OCI-LY3 (cell line): ENCODE data around the gene ALS2.
A peak's percentile ranks its signal among the peaks of the same experiment; 100 is the strongest.

Experiments used
- H2AFZ ChIP-seq: fragments of 200-600, 300-600 bp; shearing (Covaris generic); 2 replicates; pipeline ENCODE4 v1.6.0; 2014; ENCODE audit warnings: antibody characterized with exemption, low read depth, low read length
- H3K27ac ChIP-seq: fragments of 200-600, 300-600 bp; sonication (generic); 2 replicates; pipeline ENCODE4 v1.5.1; 2014; ENCODE audit warnings: mild to moderate bottlenecking, low read length, moderate library complexity, mixed read lengths
- H3K27me3 ChIP-seq: fragments of 200-600, 300-600 bp; sonication (generic); 2 replicates; pipeline ENCODE4 v1.6.1; 2014; ENCODE audit warnings: low read depth, low read length, mixed read lengths
- H3K36me3 ChIP-seq: fragments of 200-600, 300-600 bp; sonication (generic); replicated peaks from 2 replicates; pipeline ENCODE3; 2014; ENCODE audit warnings: low read depth, low read length, mixed read lengths
- H3K4me1 ChIP-seq: fragments of 300-600, 200-600 bp; sonication (generic); 2 replicates; pipeline ENCODE4 v1.6.1; 2014; ENCODE audit warnings: low read length, mixed read lengths
- H3K4me2 ChIP-seq: fragments of 200-600, 300-600 bp; sonication (generic); 2 replicates; pipeline ENCODE4 v1.6.1; 2014; ENCODE audit warnings: low read length, mixed read lengths
- H3K4me3 ChIP-seq: fragments of 300-600, 200-600 bp; sonication (generic); 2 replicates; pipeline ENCODE4 v1.5.1; 2014; ENCODE audit warnings: antibody characterized with exemption, mild to moderate bottlenecking, low read length, moderate library complexity
- H3K79me2 ChIP-seq: fragments of 300-600, 200-600 bp; shearing (Covaris generic); 2 replicates; pipeline ENCODE4 v1.6.1; 2014; ENCODE audit warnings: mild to moderate bottlenecking, low read length, mixed read lengths
- H3K9ac ChIP-seq: fragments of 300-600, 200-600 bp; shearing (Covaris generic); 2 replicates; pipeline ENCODE4 v1.6.0; 2014; ENCODE audit warnings: mild to moderate bottlenecking, low read length, moderate library complexity
- H3K9me3 ChIP-seq: fragments of 200-600, 300-600 bp; shearing (Covaris generic); 2 replicates; pipeline ENCODE4 v1.6.1; 2014; ENCODE audit warnings: low read length, mixed read lengths; ENCODE audit not compliant: insufficient read depth
- H4K20me1 ChIP-seq: fragments of 200-600, 300-600 bp; sonication (generic); 2 replicates; pipeline ENCODE4 v1.6.1; 2016; ENCODE audit warnings: low read length, mixed read lengths; ENCODE audit not compliant: insufficient read depth
- CTCF ChIP-seq: fragments of 200-600, 300-600 bp; sonication (generic); IDR thresholded peaks from 2 replicates; pipeline ENCODE4 v1.5.1; 2014; ENCODE audit warnings: antibody characterized with exemption, low read length, low read depth
- EZH2phosphoT487 ChIP-seq: fragments of 200-600 bp; shearing (Covaris generic); IDR thresholded peaks from 2 replicates; pipeline ENCODE4 v1.6.1; 2018; ENCODE audit warnings: antibody characterized with exemption, mixed run types, low read depth

Gene ALS2

GRCh38 chr2:201790291-201790690 is 9.6 kb upstream of the ALS2 start:
- Histone ChIP-seq H4K20me1 (no peaks in the 10 kb centered on the region), H3K4me3 (no peak overlapping the region), H3K9ac (no peak overlapping the region), H3K79me2 (no peaks in the 10 kb centered on the region), H3K27ac (no peak overlapping the region), H3K4me2 (no peak overlapping the region), H3K27me3 (no peaks in the 10 kb centered on the region), H3K9me3 (no peaks in the 10 kb centered on the region), H2AFZ (no peak overlapping the region), H3K36me3 (no peaks in the 10 kb centered on the region), H3K4me1 (no peaks in the 10 kb centered on the region)
- TF ChIP-seq EZH2phosphoT487 (no peak), CTCF (no peak)

GRCh38 chr2:201789395-201789794 is 8.7 kb upstream of the ALS2 start:
- no peaks in the 10 kb centered on the region for H3K27me3 ChIP-seq
- no peaks in the 10 kb centered on the region for H3K36me3 ChIP-seq
- H3K4me2 ChIP-seq: no peak overlapping the region
- H4K20me1 ChIP-seq: no peaks in the 10 kb centered on the region
- no peak for TF ChIP-seq CTCF
- TF ChIP-seq EZH2phosphoT487: no peak
- H3K4me3 ChIP-seq: no peak overlapping the region
- H3K9ac ChIP-seq: no peak overlapping the region
- no peak overlapping the region for H3K27ac ChIP-seq
- no peak overlapping the region for H2AFZ ChIP-seq
- no peaks in the 10 kb centered on the region for H3K4me1 ChIP-seq
- H3K79me2 ChIP-seq: no peaks in the 10 kb centered on the region
- no peaks in the 10 kb centered on the region for H3K9me3 ChIP-seq

DNA sequence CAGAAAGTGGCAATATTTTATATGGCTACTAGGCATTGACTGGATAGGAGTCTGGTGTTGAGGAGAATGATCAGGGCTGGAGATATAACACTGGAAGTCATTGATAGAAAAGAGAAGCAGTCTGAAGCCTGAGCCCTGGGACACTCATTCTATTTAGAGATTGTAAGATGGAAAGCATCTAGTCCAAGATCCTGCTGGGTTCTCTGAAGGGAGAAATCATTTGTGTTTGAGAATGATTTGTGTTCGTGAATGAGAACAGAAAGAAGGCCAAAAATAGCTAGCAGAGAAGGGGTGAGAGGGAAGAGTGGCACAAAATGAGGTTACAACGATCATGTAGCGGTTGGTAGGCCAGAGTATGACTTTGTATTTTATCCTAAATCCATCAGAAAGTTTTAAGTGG is 7.6 kb upstream of the ALS2 start:
- no peak for TF ChIP-seq EZH2phosphoT487
- TF ChIP-seq CTCF: no peak
- Histone ChIP-seq H3K79me2 (no peaks in the 10 kb centered on the region), H3K4me1 (no peaks in the 10 kb centered on the region), H2AFZ (no peak overlapping the region), H3K4me3 (no peak overlapping the region), H3K9me3 (no peaks in the 10 kb centered on the region), H3K9ac (no peak overlapping the region), H3K4me2 (no peak overlapping the region), H3K36me3 (no peaks in the 10 kb centered on the region), H4K20me1 (no peaks in the 10 kb centered on the region), H3K27ac (no peak overlapping the region), H3K27me3 (no peaks in the 10 kb centered on the region)

DNA sequence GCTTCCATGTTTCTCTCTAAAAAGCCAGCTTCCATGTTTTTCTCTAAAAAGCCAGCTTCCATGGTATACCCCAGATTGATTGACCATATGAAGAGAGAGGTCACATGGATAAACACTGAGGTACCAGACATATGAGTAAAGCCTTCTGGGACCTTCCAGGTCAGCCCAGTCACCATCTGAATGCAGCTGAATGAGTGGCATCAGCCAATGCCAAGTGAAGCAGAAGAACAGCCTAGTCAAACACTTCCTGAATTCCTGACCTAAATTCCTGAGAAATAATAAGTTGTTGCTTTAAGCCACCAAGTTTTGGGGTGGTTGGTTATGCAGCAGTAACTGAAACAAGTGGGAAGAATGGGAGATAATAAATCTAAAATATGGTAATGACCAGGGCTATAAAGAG is 5.7 kb upstream of the ALS2 start:
- Histone ChIP-seq H3K4me1 (no peaks in the 10 kb centered on the region), H2AFZ (peak overlapping the region; percentile 43; the same call in 1 of the 2 replicates)

More for the DNA sequence above, 5.7 kb upstream of the ALS2 start:
- Histone ChIP-seq H3K79me2 (no peaks in the 10 kb centered on the region), H3K9ac (no peak overlapping the region), H3K9me3 (no peaks in the 10 kb centered on the region), H3K27me3 (no peaks in the 10 kb centered on the region), H3K27ac (no peak overlapping the region), H4K20me1 (no peaks in the 10 kb centered on the region), H3K4me3 (no peak overlapping the region), H3K36me3 (no peaks in the 10 kb centered on the region), H3K4me2 (no peak overlapping the region)
- TF ChIP-seq EZH2phosphoT487 (no peak), CTCF (no peak)
